HG03460 (cell line): ENCODE results near the gene C14orf93.

ENCODE experiments used
- ATAC-seq: cut with Tn5 transposase; IDR thresholded peaks from one replicate; pipeline ENCODE4 v1.9.1; 2021; ENCODE audit not compliant: unreplicated experiment

The C14orf93 gene, protein sequence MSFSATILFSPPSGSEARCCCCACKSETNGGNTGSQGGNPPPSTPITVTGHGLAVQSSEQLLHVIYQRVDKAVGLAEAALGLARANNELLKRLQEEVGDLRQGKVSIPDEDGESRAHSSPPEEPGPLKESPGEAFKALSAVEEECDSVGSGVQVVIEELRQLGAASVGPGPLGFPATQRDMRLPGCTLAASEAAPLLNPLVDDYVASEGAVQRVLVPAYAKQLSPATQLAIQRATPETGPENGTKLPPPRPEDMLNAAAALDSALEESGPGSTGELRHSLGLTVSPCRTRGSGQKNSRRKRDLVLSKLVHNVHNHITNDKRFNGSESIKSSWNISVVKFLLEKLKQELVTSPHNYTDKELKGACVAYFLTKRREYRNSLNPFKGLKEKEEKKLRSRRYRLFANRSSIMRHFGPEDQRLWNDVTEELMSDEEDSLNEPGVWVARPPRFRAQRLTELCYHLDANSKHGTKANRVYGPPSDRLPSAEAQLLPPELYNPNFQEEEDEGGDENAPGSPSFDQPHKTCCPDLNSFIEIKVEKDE

GRCh38 chr14:23009939-23010726 lies at the start of gene C14orf93:
TSS of gene C14orf93 (minus strand) at chr14:23010143. CDS start at chr14:22999023, 11,120 bp downstream.
- no peak for ATAC-seq

DNA sequence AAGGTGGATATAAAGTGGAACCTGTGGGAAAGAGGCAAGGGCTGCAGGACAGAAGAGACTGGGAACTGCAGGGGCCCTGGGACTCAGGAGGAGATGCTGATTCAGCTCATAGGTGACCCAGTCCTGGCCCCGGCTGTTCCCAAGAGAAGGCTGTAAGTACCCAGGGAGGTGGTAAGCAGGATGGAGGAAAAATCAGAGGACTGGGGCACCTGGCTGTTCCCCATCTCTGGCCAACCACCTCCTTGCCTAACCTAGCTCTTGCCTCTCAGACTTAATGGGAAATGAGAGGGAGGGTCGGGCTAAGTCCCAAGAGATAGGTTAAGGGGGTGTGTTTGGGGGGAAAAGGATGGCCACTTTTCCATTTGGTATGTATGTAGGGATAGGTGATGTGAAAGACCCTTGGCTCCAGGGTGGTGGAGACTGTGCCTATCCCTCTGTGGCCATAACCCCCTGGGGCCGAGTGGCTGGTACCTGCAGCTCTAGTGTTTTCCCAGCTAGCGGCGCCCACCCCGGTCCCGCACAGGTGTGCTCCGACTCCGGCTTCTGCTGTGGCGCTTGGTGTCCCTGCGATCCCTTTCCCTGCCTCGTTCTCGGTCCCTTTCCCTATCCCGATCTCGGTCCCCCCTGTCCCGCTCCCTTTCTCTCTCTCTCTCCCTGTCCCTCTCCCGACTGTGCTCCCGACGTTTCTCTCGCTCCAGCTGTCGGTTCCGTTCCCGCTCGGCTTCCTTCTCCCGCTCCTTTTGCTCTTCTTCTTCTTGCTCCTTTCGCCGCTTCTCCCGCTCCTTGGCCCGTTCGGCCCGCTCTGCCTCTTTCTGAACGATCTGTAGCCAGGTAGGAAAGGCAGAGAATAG lies 48.9 kb upstream of the C14orf93 start:
- no peak for ATAC-seq

- peak; percentile 57 for ATAC-seq
Observed at GRCh38 chr14:23057757-23058653, 48.1 kb upstream of the C14orf93 start.

DNA sequence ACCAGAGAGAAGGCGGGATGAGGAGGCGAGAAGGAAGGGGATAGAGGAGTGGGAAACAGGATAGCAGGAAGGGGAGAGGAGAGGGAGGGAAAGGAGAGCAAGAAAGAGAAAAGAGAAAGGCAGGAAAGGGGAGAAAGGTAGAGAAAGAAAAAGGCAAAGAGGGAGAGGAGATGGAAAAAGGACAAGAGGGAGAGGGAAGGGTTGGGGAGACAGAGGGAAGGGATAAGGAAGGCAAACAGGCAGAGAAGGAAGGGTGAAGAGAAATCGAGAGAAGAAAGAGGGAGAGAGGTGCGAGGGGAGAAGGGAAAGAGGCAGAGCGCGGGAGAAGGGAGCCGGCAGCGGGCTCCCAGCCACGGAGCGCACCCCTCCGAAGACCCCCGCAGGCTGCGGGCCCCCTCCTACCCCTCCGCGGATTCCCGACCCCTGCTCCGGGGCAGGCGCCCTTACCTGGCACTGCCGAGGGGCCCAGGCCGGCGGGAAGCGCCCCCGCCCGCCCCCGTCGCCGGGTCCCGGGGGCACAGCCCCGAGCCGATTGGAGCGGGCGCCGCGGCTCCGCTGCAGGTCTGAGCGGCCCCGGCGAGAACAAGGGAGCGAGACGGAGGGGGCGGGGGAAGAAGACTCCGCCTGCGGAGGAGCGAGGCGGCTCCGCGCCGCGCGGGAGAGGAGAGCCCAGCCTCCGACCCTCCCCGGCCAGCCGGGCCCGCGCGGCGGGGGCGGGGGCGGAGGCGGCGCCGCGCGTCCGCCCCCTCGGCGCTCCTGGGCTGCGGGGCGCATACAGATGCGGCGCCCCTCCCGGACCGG lies 47.2 kb upstream of the C14orf93 start, which contains the start of gene CDH24:
CDH24 (minus strand) TSS at position 565 of the 801 bp plus-strand sequence. CDS start 1,787 bp downstream, outside the sequence.
- peak; percentile 40 for ATAC-seq

- peak; percentile 49 for ATAC-seq
Observed at GRCh38 chr14:23056145-23056955, 46.4 kb upstream of the C14orf93 start.

DNA sequence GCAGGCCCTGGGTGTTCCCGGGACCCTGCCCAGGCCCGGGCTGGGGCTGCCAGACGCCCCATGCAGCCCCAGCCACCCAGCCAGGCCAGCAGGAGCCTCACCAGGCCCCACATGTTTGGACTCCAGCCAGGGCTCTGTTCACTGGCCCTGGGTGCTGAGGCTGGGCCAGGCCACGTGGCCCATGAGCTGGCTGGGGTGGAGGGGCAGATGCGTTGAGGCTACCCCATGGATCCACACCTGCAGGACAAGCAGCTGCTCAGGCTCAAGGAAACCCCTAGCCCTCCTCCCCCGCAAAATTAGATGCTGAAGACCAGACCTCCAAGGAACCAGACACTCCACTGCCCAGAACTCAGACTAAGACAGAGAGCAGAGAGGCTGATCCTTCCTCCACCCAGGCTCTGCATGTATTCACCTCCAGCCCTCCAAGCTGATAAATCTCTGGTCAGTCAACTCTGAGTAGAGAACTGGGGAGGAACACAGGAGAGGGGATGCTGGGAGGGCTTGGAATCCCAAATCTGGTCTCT lies 45.7 kb upstream of the C14orf93 start:
- no peak for ATAC-seq

DNA sequence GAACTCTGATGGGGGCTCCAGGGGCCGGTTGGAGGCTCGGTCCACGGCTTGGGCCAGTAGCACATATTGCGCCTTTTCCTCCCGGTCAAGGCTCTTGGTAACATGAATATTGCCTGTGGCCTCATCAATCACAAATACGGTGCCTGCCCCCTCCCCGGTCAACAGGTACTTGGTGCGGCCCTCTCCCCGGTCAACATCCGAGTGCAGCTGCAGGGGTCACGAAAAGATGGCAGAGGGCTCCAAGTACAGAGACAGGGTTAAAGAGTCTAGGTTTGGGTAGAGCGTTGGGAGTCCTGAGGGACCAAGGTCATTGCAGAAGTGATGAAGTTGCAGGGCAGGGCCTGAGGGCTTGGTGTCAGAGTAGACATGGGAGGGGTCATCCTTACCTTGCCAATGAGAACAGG lies 45.2 kb upstream of the C14orf93 start:
- ATAC-seq: no peak

- ATAC-seq: no peak
Observed at GRCh38 chr14:23054000-23054811, 44.3 kb upstream of the C14orf93 start.

DNA sequence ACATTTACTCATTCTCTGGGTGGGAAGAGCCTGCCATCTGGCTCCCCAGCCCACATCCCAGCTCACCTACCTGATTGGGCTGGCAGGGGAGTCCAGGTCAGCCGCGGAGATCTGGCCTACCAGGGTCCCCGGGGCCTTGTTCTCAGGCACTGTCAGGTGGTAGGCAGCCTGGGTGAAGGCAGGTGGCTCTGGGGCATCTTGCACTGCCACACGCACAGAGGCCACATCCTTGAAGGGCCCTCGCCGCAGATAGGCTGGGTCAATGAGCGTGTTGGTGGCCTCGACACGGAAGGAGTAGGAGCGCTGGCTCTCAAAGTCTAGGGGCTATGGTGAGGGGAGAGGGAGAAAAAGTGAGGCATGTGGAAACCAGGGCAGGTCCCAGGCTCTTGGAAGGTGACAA lies 43.5 kb upstream of the C14orf93 start:
- no peak for ATAC-seq

- no peak for ATAC-seq
Observed at GRCh38 chr14:23052671-23053070, 42.7 kb upstream of the C14orf93 start.

DNA sequence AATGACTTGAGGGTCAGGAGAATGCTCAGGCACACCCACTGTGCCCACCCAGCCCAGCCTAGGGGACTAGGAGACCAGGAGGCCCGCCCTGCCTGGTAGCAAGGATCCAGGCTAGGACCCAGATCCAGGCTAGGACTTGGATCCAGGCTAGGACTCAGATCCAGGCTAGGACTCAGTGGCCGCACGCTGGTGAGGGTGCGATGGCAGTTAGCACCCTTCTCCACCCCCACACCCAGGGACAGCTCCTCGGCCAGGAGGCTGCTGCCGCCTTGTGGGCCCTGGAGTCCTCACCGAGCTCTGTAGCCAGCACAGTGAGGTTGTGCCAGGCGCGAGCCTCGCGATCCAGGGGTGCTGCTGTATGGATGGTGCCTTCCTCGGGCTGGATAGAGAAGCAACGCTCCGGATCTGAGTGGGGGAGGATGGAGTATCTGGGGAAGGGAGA lies 42.3 kb upstream of the C14orf93 start:
- ATAC-seq: no peak

DNA sequence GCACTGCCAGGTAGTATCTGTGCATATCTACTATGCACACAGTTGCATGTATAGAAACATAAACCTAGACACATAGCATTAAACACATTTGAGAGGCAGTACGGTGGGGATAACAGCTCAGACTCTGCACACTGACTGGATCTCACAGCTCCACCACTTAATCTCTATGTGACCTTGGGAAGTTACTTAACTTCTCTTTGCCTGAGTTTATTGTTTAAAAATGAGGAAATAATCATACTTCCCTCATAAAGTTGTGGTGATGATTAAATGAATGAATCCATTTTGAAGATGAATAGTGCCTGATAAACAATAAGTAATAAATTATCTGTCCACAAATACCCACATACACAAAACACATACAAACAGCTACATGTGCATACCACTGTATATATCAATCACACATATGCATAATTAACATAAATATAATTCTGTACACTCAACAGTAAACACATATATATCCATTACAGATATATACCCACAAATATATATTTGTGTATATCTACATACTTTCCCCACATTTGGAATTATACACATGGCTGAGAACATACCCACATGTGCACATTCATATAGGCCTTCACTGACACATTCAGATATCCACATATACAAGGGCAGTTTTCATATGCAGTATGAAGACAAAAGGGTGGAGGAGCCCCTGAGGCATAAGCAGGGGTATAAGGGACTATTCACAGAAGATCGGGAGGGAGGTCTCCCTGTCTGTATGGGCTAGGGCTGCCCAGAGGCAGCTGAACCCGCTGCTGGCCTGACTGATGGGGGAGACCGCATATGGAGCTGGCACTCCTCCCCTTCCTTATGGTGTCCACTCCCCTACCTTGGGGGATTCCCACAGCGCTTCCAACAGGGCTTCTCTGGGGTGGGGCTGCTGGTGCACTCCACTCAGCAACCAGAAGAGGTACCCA lies 41.5 kb upstream of the C14orf93 start:
- ATAC-seq: no peak

GRCh38 chr14:23049011-23049410 lies 39.1 kb upstream of the C14orf93 start:
- ATAC-seq: no peak

DNA sequence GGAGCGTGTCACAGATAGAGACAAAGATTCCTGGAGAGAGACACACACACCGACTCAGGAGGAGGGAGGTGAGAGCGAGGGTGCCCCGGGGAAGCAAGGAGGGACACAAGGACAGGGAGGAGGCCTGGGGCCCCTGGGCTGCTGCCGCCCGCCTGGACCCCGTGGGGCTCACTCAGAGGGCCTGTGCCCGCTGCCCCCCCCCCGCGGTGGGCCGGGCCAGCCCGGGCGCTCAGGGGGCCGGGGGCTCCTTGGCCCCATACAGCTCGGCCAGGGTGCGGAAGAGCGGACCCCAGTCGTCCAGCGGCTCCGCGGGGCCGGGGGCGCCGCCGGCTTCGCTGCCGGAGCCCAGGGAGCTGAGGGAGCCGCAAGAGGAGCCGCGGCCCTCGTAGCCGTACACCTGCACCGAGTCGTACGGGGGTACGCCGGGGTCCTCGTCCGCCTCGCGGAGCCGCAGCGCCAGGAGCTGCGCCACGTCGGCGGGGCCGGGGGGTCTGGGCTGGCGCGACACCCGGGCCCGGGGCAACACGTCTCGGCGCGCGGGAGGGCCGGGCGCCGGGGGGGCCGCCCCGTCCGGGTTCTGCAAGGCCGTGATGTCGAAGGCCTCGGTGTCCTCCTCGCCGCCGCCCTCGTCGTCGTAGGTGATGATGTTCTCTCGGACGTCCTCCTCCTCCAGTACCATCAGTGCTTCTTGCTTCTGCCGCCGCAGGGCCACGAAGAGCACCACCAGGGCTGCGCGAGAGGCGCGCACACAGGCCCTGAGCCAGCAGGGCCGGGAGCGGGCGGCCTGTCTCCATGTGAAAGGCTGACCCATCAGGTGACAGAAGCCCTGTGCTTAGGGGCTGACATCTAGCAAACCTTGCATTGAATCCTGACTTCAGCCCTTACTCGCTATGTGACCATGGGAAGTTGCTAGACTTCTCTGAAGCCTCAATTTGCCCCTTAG lies 38.1 kb upstream of the C14orf93 start:
- ATAC-seq: no peak
